Lower leg skin (tissue), 3 donors: ENCODE measurements around the gene PGR.

Experiments used
- POLR2A ChIP-seq, 2 donors: fragments of 450-650 bp; IDR thresholded peaks; one replicate each; pipeline ENCODE4 v1.6.1; 2016 to 2017; ENCODE audit warnings: antibody characterized with exemption in 2 of 2, mild to moderate bottlenecking in 1 of 2, moderate library complexity in 1 of 2
- TF ChIP-seq, protein P1 (sequence below), 3 donors: fragments of 450-650 bp; IDR thresholded peaks; one replicate each; pipeline ENCODE4 v1.5.1; 2016; ENCODE audit warnings: antibody characterized with exemption in 3 of 3, mild to moderate bottlenecking in 3 of 3, moderate library complexity in 2 of 3

- TF ChIP-seq POLR2A (IDR thresholded peaks at IDR 0.05), result no peak
- TF ChIP-seq, protein P1, sequence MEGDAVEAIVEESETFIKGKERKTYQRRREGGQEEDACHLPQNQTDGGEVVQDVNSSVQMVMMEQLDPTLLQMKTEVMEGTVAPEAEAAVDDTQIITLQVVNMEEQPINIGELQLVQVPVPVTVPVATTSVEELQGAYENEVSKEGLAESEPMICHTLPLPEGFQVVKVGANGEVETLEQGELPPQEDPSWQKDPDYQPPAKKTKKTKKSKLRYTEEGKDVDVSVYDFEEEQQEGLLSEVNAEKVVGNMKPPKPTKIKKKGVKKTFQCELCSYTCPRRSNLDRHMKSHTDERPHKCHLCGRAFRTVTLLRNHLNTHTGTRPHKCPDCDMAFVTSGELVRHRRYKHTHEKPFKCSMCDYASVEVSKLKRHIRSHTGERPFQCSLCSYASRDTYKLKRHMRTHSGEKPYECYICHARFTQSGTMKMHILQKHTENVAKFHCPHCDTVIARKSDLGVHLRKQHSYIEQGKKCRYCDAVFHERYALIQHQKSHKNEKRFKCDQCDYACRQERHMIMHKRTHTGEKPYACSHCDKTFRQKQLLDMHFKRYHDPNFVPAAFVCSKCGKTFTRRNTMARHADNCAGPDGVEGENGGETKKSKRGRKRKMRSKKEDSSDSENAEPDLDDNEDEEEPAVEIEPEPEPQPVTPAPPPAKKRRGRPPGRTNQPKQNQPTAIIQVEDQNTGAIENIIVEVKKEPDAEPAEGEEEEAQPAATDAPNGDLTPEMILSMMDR (IDR thresholded peaks at IDR 0.05), result no peak
Observed at GRCh38 chr11:101059331-101059730, 70.3 kb downstream of the PGR start.
